Measurements from ENCODE around the gene CAPS.
"Not testable (repeated sequence)": the region's sequence is repeated elsewhere in the genome, so short reads cannot be mapped to it uniquely, and the experiment has no call there.

The CAPS gene

GRCh38 chr19:5883157-5883873 is 30.7 kb upstream of the CAPS start:
- H3K27me3 Mint-ChIP-seq: peaks cover 19% of the 10 kb centered on the region
- not testable (repeated sequence) for H3K9me3 Mint-ChIP-seq, ATAC-seq

GRCh38 chr19:5884065-5884811 is 29.8 kb upstream of the CAPS start:
- ATAC-seq; H3K4me1 Mint-ChIP-seq; DNase-seq; H3K9me3 Mint-ChIP-seq; H3K27ac Mint-ChIP-seq; H3K4me3 Mint-ChIP-seq; H3K36me3 Mint-ChIP-seq (ENCODE audit: low read depth): not testable (repeated sequence)
- peaks cover 16% of the 10 kb centered on the region for H3K27me3 Mint-ChIP-seq

More at GRCh38 chr19:5883157-5883873, 30.7 kb upstream of the CAPS start:
- not testable (repeated sequence) for H3K27ac Mint-ChIP-seq; H3K36me3 Mint-ChIP-seq (ENCODE audit: low read depth); H3K4me1 Mint-ChIP-seq; H3K4me3 Mint-ChIP-seq; DNase-seq

- Mint-ChIP-seq H3K4me1 (peaks cover 4% of the 10 kb centered on the region), H3K27me3 (peaks cover 13% of the 10 kb centered on the region), H3K36me3 (ENCODE audit: low read depth) (no peaks in the 10 kb centered on the region), H3K9me3 (no peaks in the 10 kb centered on the region), H3K27ac (no peak overlapping the region), H3K4me3 (no peak overlapping the region)
- ATAC-seq: no peak
- no peak for DNase-seq
These were observed 24.6 kb upstream of the CAPS start for GRCh38 chr19:5889288-5889971.

GRCh38 chr19:5890099-5890498 is 24.0 kb upstream of the CAPS start:
- Mint-ChIP-seq H3K9me3 (no peaks in the 10 kb centered on the region), H3K4me3 (no peak overlapping the region), H3K36me3 (ENCODE audit: low read depth) (no peaks in the 10 kb centered on the region), H3K27ac (no peak overlapping the region), H3K27me3 (peaks cover 13% of the 10 kb centered on the region), H3K4me1 (peaks cover 4% of the 10 kb centered on the region)
- ATAC-seq: no peak
- no peak for DNase-seq

GRCh38 chr19:5891572-5891937 is 22.5 kb upstream of the CAPS start:
- peaks cover 4% of the 10 kb centered on the region for H3K4me1 Mint-ChIP-seq
- no peak overlapping the region for H3K4me3 Mint-ChIP-seq
- no peak overlapping the region for H3K27ac Mint-ChIP-seq
- peaks cover 13% of the 10 kb centered on the region for H3K27me3 Mint-ChIP-seq
- DNase-seq (no peak), ATAC-seq (no peak)
- no peaks in the 10 kb centered on the region for H3K9me3 Mint-ChIP-seq
- no peaks in the 10 kb centered on the region for H3K36me3 Mint-ChIP-seq (ENCODE audit: low read depth)

- peaks cover 13% of the 10 kb centered on the region for H3K27me3 Mint-ChIP-seq
- ATAC-seq (peak; percentile 35), DNase-seq (peak; percentile 35)
- H3K27ac Mint-ChIP-seq: no peak overlapping the region
- H3K9me3 Mint-ChIP-seq: no peaks in the 10 kb centered on the region
- no peak overlapping the region for H3K4me3 Mint-ChIP-seq
- peaks cover 4% of the 10 kb centered on the region for H3K4me1 Mint-ChIP-seq
- no peaks in the 10 kb centered on the region for H3K36me3 Mint-ChIP-seq (ENCODE audit: low read depth)
These were observed 21.9 kb upstream of the CAPS start for GRCh38 chr19:5891938-5892771.

GRCh38 chr19:5892772-5893275 is 21.2 kb upstream of the CAPS start:
- Mint-ChIP-seq H3K4me3 (no peak overlapping the region), H3K9me3 (no peaks in the 10 kb centered on the region), H3K27me3 (peaks cover 13% of the 10 kb centered on the region), H3K27ac (no peak overlapping the region), H3K36me3 (ENCODE audit: low read depth) (no peaks in the 10 kb centered on the region), H3K4me1 (peaks cover 4% of the 10 kb centered on the region)
- ATAC-seq: no peak
- DNase-seq: no peak

- Mint-ChIP-seq H3K27ac (no peak overlapping the region), H3K9me3 (no peaks in the 10 kb centered on the region)
These were observed 20.7 kb upstream of the CAPS start for GRCh38 chr19:5893296-5893903.

GRCh38 chr19:5893907-5894703 is 19.9 kb upstream of the CAPS start:
- no peak for DNase-seq
- Mint-ChIP-seq H3K36me3 (ENCODE audit: low read depth) (no peaks in the 10 kb centered on the region), H3K27ac (no peak overlapping the region), H3K4me3 (no peak overlapping the region), H3K4me1 (peaks cover 4% of the 10 kb centered on the region), H3K27me3 (peaks cover 9% of the 10 kb centered on the region), H3K9me3 (no peaks in the 10 kb centered on the region)
- ATAC-seq: no peak

More at GRCh38 chr19:5893296-5893903, 20.7 kb upstream of the CAPS start:
- peaks cover 10% of the 10 kb centered on the region for H3K27me3 Mint-ChIP-seq
- H3K4me3 Mint-ChIP-seq: no peak overlapping the region
- ATAC-seq: no peak
- no peak for DNase-seq
- H3K36me3 Mint-ChIP-seq (ENCODE audit: low read depth): no peaks in the 10 kb centered on the region
- peaks cover 4% of the 10 kb centered on the region for H3K4me1 Mint-ChIP-seq

- Mint-ChIP-seq H3K27ac (no peak overlapping the region), H3K27me3 (peaks cover 3% of the 10 kb centered on the region), H3K36me3 (ENCODE audit: low read depth) (peaks cover under 1% of the 10 kb centered on the region), H3K9me3 (no peaks in the 10 kb centered on the region), H3K4me3 (no peak overlapping the region), H3K4me1 (peaks cover 4% of the 10 kb centered on the region)
- ATAC-seq (no peak), DNase-seq (no peak)
These were observed 19.2 kb upstream of the CAPS start for GRCh38 chr19:5894704-5895349.

- Mint-ChIP-seq H3K36me3 (ENCODE audit: low read depth) (peaks cover 4% of the 10 kb centered on the region), H3K27ac (no peak overlapping the region), H3K27me3 (no peaks in the 10 kb centered on the region), H3K4me1 (peaks cover 7% of the 10 kb centered on the region), H3K9me3 (no peaks in the 10 kb centered on the region), H3K4me3 (no peak overlapping the region)
- DNase-seq (no peak), ATAC-seq (no peak)
These were observed 18.6 kb upstream of the CAPS start for GRCh38 chr19:5895409-5895808.

- H3K9me3 Mint-ChIP-seq: no peaks in the 10 kb centered on the region
- no peak overlapping the region for H3K4me3 Mint-ChIP-seq
- H3K27me3 Mint-ChIP-seq: no peaks in the 10 kb centered on the region
- H3K4me1 Mint-ChIP-seq: peaks cover 8% of the 10 kb centered on the region
- no peak for ATAC-seq
- no peak overlapping the region for H3K27ac Mint-ChIP-seq
- peaks cover 4% of the 10 kb centered on the region for H3K36me3 Mint-ChIP-seq (ENCODE audit: low read depth)
- DNase-seq: no peak
These were observed 18.2 kb upstream of the CAPS start for GRCh38 chr19:5895890-5896289.

All from activated naive CD8-positive, alpha-beta T cell treated with anti-CD3 and anti-CD28 coated beads, Interleukin-2, amount 50 U/mL, for 24 hours (primary cell).